ENCODE data around the gene RAPH1.

The RAPH1 gene

DNA sequence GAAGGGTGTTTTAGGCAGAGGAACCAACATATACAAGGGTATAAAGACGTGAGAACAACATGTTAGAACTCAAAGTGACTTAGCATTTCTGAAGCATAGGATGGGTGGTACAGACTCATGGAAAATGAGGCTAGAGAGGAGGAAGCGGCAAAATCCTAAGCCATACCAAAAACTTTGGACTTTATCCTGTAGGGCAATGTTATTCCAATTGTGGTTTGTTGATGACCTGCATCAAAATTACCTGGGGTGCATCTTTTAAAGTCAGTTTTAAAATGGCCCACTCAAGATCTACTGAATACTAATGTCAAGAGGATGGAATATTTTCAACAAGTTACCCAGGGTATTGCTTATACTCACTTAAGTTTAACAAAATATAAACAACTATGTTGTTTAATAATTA, 34.8 kb downstream of the RAPH1 start:
- no peaks in the 10 kb centered on the region for H3K79me2 ChIP-seq (ENCODE audit: low read length)
- no peak overlapping the region for H2AFZ ChIP-seq (ENCODE audit: low read depth, low read length)
- no peak overlapping the region for H3K4me2 ChIP-seq (ENCODE audit: low read length)
- no peak overlapping the region for H3K27ac ChIP-seq (ENCODE audit: low read length)
- no peaks in the 10 kb centered on the region for H3K27me3 ChIP-seq (ENCODE audit: low read depth, low read length)
- no peak overlapping the region for H3K4me3 ChIP-seq (ENCODE audit: low read length)
- no peaks in the 10 kb centered on the region for H4K20me1 ChIP-seq (ENCODE audit: insufficient read depth, low read length)
- H3K4me1 ChIP-seq (ENCODE audit: low read length), result peaks cover 13% of the 10 kb centered on the region
- no peak overlapping the region for H3K9ac ChIP-seq (ENCODE audit: low read length)
- TF ChIP-seq, protein P1, sequence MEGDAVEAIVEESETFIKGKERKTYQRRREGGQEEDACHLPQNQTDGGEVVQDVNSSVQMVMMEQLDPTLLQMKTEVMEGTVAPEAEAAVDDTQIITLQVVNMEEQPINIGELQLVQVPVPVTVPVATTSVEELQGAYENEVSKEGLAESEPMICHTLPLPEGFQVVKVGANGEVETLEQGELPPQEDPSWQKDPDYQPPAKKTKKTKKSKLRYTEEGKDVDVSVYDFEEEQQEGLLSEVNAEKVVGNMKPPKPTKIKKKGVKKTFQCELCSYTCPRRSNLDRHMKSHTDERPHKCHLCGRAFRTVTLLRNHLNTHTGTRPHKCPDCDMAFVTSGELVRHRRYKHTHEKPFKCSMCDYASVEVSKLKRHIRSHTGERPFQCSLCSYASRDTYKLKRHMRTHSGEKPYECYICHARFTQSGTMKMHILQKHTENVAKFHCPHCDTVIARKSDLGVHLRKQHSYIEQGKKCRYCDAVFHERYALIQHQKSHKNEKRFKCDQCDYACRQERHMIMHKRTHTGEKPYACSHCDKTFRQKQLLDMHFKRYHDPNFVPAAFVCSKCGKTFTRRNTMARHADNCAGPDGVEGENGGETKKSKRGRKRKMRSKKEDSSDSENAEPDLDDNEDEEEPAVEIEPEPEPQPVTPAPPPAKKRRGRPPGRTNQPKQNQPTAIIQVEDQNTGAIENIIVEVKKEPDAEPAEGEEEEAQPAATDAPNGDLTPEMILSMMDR (IDR thresholded peaks at IDR 0.05; ENCODE audit: low read depth, low read length), result no peak
- no peak for TF ChIP-seq EZH2phosphoT487 (IDR thresholded peaks at IDR 0.05; ENCODE audit: low read depth)
- no peaks in the 10 kb centered on the region for H3K36me3 ChIP-seq (replicated peaks; ENCODE audit: low read depth, low read length)
- H3K9me3 ChIP-seq (ENCODE audit: insufficient read depth, low read length), result no peaks in the 10 kb centered on the region

GRCh38 chr2:203498161-203498560, 36.9 kb downstream of the RAPH1 start:
- Histone ChIP-seq H3K4me3 (ENCODE audit: low read length) (no peak overlapping the region), H3K79me2 (ENCODE audit: low read length) (no peaks in the 10 kb centered on the region), H3K36me3 (replicated peaks; ENCODE audit: low read depth, low read length) (no peaks in the 10 kb centered on the region), H3K9me3 (ENCODE audit: insufficient read depth, low read length) (no peaks in the 10 kb centered on the region), H2AFZ (ENCODE audit: low read depth, low read length) (no peak overlapping the region), H3K27ac (ENCODE audit: low read length) (no peak overlapping the region), H3K9ac (ENCODE audit: low read length) (no peak overlapping the region), H3K4me2 (ENCODE audit: low read length) (peak overlapping the region; percentile 5; the same call in 1 of the 2 replicates), H3K27me3 (ENCODE audit: low read depth, low read length) (no peaks in the 10 kb centered on the region), H4K20me1 (ENCODE audit: insufficient read depth, low read length) (no peaks in the 10 kb centered on the region), H3K4me1 (ENCODE audit: low read length) (peaks cover 13% of the 10 kb centered on the region)
- no peak for TF ChIP-seq EZH2phosphoT487 (IDR thresholded peaks at IDR 0.05; ENCODE audit: low read depth)
- TF ChIP-seq, protein P1 (IDR thresholded peaks at IDR 0.05; ENCODE audit: low read depth, low read length), result no peak

GRCh38 chr2:203492965-203493364, 42.1 kb downstream of the RAPH1 start:
- Histone ChIP-seq H3K4me3 (ENCODE audit: low read length) (no peak overlapping the region), H3K79me2 (ENCODE audit: low read length) (no peaks in the 10 kb centered on the region), H3K4me2 (ENCODE audit: low read length) (no peak overlapping the region), H3K36me3 (replicated peaks; ENCODE audit: low read depth, low read length) (no peaks in the 10 kb centered on the region), H3K27ac (ENCODE audit: low read length) (no peak overlapping the region), H2AFZ (ENCODE audit: low read depth, low read length) (no peak overlapping the region), H4K20me1 (ENCODE audit: insufficient read depth, low read length) (no peaks in the 10 kb centered on the region), H3K27me3 (ENCODE audit: low read depth, low read length) (no peaks in the 10 kb centered on the region), H3K4me1 (ENCODE audit: low read length) (no peaks in the 10 kb centered on the region; the same call in 1 of the 2 replicates), H3K9ac (ENCODE audit: low read length) (no peak overlapping the region), H3K9me3 (ENCODE audit: insufficient read depth, low read length) (no peaks in the 10 kb centered on the region)
- TF ChIP-seq EZH2phosphoT487 (IDR thresholded peaks at IDR 0.05; ENCODE audit: low read depth), result no peak
- TF ChIP-seq, protein P1 (IDR thresholded peaks at IDR 0.05; ENCODE audit: low read depth, low read length), result no peak

DNA sequence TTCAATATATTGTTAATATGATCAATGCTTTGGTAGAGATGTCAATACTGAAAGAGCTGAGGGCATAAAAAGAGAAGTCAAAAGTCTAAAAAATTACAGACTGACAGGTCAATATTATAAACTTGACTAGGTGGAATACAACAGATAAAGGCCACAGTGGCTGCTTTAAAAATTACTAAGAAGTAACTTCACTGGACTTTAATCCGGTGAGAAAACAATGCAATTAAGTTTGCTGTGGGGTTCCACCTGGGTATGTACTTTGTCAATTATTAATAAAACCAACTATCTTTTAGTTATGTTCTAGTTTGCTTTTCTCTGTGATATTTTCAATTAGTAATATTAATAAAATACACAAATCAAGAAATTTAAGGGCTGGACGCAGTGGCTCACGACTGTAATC, 44.7 kb downstream of the RAPH1 start:
- Histone ChIP-seq H2AFZ (ENCODE audit: low read depth, low read length) (no peak overlapping the region), H3K79me2 (ENCODE audit: low read length) (no peaks in the 10 kb centered on the region), H3K4me2 (ENCODE audit: low read length) (no peak overlapping the region), H3K4me1 (ENCODE audit: low read length) (0 out of 2 replicates have a peak, but pooled peaks cover under 1% of the 10 kb centered on the region), H3K27me3 (ENCODE audit: low read depth, low read length) (no peaks in the 10 kb centered on the region), H3K36me3 (replicated peaks; ENCODE audit: low read depth, low read length) (no peaks in the 10 kb centered on the region), H3K9me3 (ENCODE audit: insufficient read depth, low read length) (no peaks in the 10 kb centered on the region), H3K9ac (ENCODE audit: low read length) (no peak overlapping the region), H3K4me3 (ENCODE audit: low read length) (no peak overlapping the region), H4K20me1 (ENCODE audit: insufficient read depth, low read length) (no peaks in the 10 kb centered on the region), H3K27ac (ENCODE audit: low read length) (no peak overlapping the region)
- no peak for TF ChIP-seq EZH2phosphoT487 (IDR thresholded peaks at IDR 0.05; ENCODE audit: low read depth)
- TF ChIP-seq, protein P1 (IDR thresholded peaks at IDR 0.05; ENCODE audit: low read depth, low read length), result no peak
